HepG2 (cell line): ENCODE data around the gene ELAVL4. TPM values are rescaled to one million over a fixed set of nuclear protein-coding genes. Genes with fewer than 3 reads are reported as not detected.

Source experiments
- ATAC-seq: fragments of 200-7000 bp; cut with Tn5 transposase; 3 replicates; pipeline ENCODE4 v1.9.1; 2020; ENCODE audit warnings: mild to moderate bottlenecking, moderate library complexity
- BruUV-seq: library from RNA; stranded (reverse); fragments of 400-500 nt; replicated peaks from 2 replicates; lab custom pipeline; 2021; lab: Mats Ljungman, UMichigan
- CTCF ChIA-PET: fragments of 300-600 bp; formaldehyde crosslinking; extraction: SDS; loops from one replicate; lab custom pipeline; 2021; ENCODE audit warnings: low total read pairs, inconsistent platforms, low intra/inter-chr PET ratio; lab: Yijun Ruan, JAX
- POLR2A ChIA-PET: fragments of 350-600 bp; sonication (Branson Sonifier 250); formaldehyde crosslinking; loops from one replicate; lab custom pipeline; 2020; ENCODE audit warnings: antibody characterized with exemption, inconsistent platforms; lab: Yijun Ruan, JAX
- DNase-seq: peaks from one replicate; pipeline ENCODE4 v3.0.0-alpha.2; 2015; ENCODE audit warnings: low spot score
- FAIRE-seq: peaks from 3 replicates; lab custom pipeline; 2011; peaks lifted over from hg19 to GRCh38; lab: Jason Lieb, UNC
- H2AFZ ChIP-seq: one replicate; pipeline ENCODE4 v1.6.1; 2011; ENCODE audit warnings: low read length, inconsistent platforms
- H3K27ac ChIP-seq: fragments of 300-600 bp; 3 replicates; pipeline ENCODE4 v1.8.0; 2011; ENCODE audit warnings: mixed run types, mild to moderate bottlenecking, mixed read lengths, low read length, inconsistent platforms; ENCODE audit not compliant: insufficient read depth; ENCODE audit errors: extremely low read length
- H3K27me3 ChIP-seq, 2 experiments: fragments of 200-600 bp in 1 of 2; 2 replicates in 1 of 2; 3 replicates in 1 of 2; pipeline versions ENCODE4 v1.6.0 to v1.8.0; 2011; ENCODE audit warnings: low read length in 2 of 2, mild to moderate bottlenecking in 2 of 2, moderate library complexity in 2 of 2, inconsistent platforms in 1 of 2; ENCODE audit not compliant: insufficient read depth in 2 of 2, control insufficient read depth in 1 of 2
- H3K36me3 ChIP-seq, 2 experiments: fragments of 200-600 bp in 1 of 2; replicated peaks in 1 of 2; 2 replicates in 1 of 2; 3 replicates in 1 of 2; pipeline versions ENCODE4 v1.5.1 to v1.8.0; 2011; ENCODE audit warnings: low read length in 2 of 2, inconsistent platforms in 1 of 2; ENCODE audit not compliant: insufficient read depth in 2 of 2, control insufficient read depth in 1 of 2
- H3K4me1 ChIP-seq: 2 replicates; pipeline ENCODE4 v1.5.1; 2012; ENCODE audit warnings: low read length, inconsistent platforms; ENCODE audit not compliant: insufficient read depth
- H3K4me2 ChIP-seq: 2 replicates; pipeline ENCODE4 v1.6.0; 2011; ENCODE audit warnings: low read depth, low read length, inconsistent platforms
- H3K4me3 ChIP-seq, 3 experiments: fragments of 200-600 bp in 1 of 3; sonication (generic), shearing (Covaris generic) in 1 of 3; replicated peaks in 1 of 3; 2 replicates each; pipeline ENCODE4 v1.5.1; 2011 to 2016; ENCODE audit warnings: low read length in 3 of 3, inconsistent platforms in 2 of 3, low read depth in 2 of 3, mild to moderate bottlenecking in 2 of 3, control low read depth in 1 of 3, mixed read lengths in 1 of 3; ENCODE audit not compliant: insufficient read depth in 1 of 3
- H3K79me2 ChIP-seq: one replicate; pipeline ENCODE4 v1.6.1; 2011; ENCODE audit warnings: low read length, inconsistent platforms; ENCODE audit not compliant: insufficient read depth
- H3K9ac ChIP-seq: 2 replicates; pipeline ENCODE4 v1.6.0; 2011; ENCODE audit warnings: mild to moderate bottlenecking, low read depth, low read length, inconsistent platforms; ENCODE audit not compliant: insufficient read depth
- H3K9me3 ChIP-seq: 2 replicates; pipeline ENCODE4 v1.5.1; 2012; ENCODE audit warnings: mild to moderate bottlenecking, low read length
- H4K20me1 ChIP-seq: 2 replicates; pipeline ENCODE4 v1.6.0; 2011; ENCODE audit warnings: inconsistent platforms, mild to moderate bottlenecking, low read length, moderate library complexity; ENCODE audit not compliant: insufficient read depth
- NCOA2 ChIP-seq: sonication (generic); formaldehyde crosslinking; IDR thresholded peaks from 2 replicates; pipeline ENCODE4 v1.8.0; 2022; ENCODE audit warnings: inconsistent platforms
- ZFP37 ChIP-seq: sonication (generic); formaldehyde crosslinking; IDR thresholded peaks from 2 replicates; pipeline ENCODE4 v1.4.0; 2020; ENCODE audit warnings: missing genetic modification reagents, borderline replicate concordance
- ZNF775 ChIP-seq: sonication (generic); formaldehyde crosslinking; IDR thresholded peaks from 2 replicates; pipeline ENCODE4 v1.4.0; 2020; ENCODE audit warnings: missing genetic modification reagents, mild to moderate bottlenecking, moderate library complexity, borderline replicate concordance
- WGBS: methylation state at CpG from one replicate; pipeline ENCODE4 v1.1.6; 2017; ENCODE audit warnings: low lambda C conversion rate; 5-methylcytosine and 5-hydroxymethylcytosine counted together
- in situ Hi-C: cut with HindIII; loops from 2 replicates; pipeline ENCODE4 v1.10.0; 2017; ENCODE audit warnings: low pct_unique_long_range_greater_than_20kb; ENCODE audit not compliant: extremely low pct_ligation_motif_present
- intact Hi-C: fragments of 100-400 bp; cut with micrococcal nuclease; formaldehyde crosslinking; loops from one replicate; pipeline ENCODE4 v1.10.0; 2022; ENCODE audit not compliant: unreplicated experiment
- polyA plus RNA-seq, 8 experiments: library from polyadenylated mRNA; depleted of rRNA in 3 of 8; stranded (reverse) in 7 of 8; unstranded in 1 of 8; fragments of >200 nt; fragmentation: Illumina TruSeq in 4 of 8; extraction: Trizol in 4 of 8; gene quantifications; 2 replicates each; pipeline versions ENCODE4 v1.2.1 to v1.2.3, GENCODE V29; 2011 to 2016; ENCODE audit warnings: low read depth in 4 of 8, missing spikeins in 1 of 8, mixed read lengths in 1 of 8; ENCODE audit not compliant: insufficient read depth in 1 of 8
- total RNA-seq, 5 experiments: library from RNA; depleted of rRNA; stranded (reverse); fragments of >200 nt; fragmentation: Illumina TruSeq; extraction: Trizol; gene quantifications; 2 replicates each; pipeline ENCODE4 v1.2.3, GENCODE V29; 2016; ENCODE audit warnings: low read depth in 1 of 5
- TF ChIP-seq, protein P1 (sequence below): sonication (generic); formaldehyde crosslinking; IDR thresholded peaks from 2 replicates; pipeline ENCODE4 v1.4.0; 2020; ENCODE audit warnings: mild to moderate bottlenecking, missing genetic modification reagents, borderline replicate concordance
- TF ChIP-seq, protein P2 (sequence below): sonication (generic); formaldehyde crosslinking; IDR thresholded peaks from 2 replicates; pipeline ENCODE4 v1.4.0; 2020; ENCODE audit warnings: missing genetic modification reagents

ELAVL4 gene
- total and polyA plus RNA-seq, 2 of the 13 experiments (the other 11 are each of a cell fraction or from before 2014, with no cell fraction given): not detected

DNA sequence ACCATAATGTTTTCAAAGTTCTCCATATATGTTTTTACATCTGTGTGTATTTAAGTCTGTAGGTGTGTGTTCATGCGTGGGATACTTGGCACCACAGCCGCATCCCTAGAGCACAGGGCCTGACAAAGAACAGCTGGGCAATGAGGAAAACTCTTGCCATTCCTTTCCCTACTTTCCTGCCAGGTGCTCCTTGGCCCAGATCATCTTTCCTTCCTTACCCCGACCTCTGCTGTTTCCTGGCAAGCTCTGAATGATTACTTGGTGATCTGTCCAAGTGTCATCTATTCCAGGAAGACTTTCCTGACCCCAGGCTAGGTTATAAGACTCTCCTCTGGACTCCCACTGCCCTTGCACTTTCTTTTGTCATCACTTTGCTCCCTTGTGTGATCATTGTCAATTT is 123.6 kb downstream of the ELAVL4 start:
- no peak for FAIRE-seq
- no peaks in the 10 kb centered on the region for H3K36me3 ChIP-seq
- no peak overlapping the region for H3K4me2 ChIP-seq
- BruUV-seq: no TSS peak
- in situ Hi-C loops (no loop called here), intact Hi-C loops (no loop called here)
- no peaks in the 10 kb centered on the region for H3K27me3 ChIP-seq
- ATAC-seq: no peak
- 16% methylated on average over 3 of the region's 3 CpGs for WGBS
- POLR2A ChIA-PET: no interaction called here
- no peaks in the 10 kb centered on the region for H4K20me1 ChIP-seq
- H2AFZ ChIP-seq: no peak overlapping the region
- TF ChIP-seq NCOA2 (no peak), ZNF775 (no peak), ZFP37 (CRISPR knock-in tag) (no peak)
- TF ChIP-seq, protein P1, sequence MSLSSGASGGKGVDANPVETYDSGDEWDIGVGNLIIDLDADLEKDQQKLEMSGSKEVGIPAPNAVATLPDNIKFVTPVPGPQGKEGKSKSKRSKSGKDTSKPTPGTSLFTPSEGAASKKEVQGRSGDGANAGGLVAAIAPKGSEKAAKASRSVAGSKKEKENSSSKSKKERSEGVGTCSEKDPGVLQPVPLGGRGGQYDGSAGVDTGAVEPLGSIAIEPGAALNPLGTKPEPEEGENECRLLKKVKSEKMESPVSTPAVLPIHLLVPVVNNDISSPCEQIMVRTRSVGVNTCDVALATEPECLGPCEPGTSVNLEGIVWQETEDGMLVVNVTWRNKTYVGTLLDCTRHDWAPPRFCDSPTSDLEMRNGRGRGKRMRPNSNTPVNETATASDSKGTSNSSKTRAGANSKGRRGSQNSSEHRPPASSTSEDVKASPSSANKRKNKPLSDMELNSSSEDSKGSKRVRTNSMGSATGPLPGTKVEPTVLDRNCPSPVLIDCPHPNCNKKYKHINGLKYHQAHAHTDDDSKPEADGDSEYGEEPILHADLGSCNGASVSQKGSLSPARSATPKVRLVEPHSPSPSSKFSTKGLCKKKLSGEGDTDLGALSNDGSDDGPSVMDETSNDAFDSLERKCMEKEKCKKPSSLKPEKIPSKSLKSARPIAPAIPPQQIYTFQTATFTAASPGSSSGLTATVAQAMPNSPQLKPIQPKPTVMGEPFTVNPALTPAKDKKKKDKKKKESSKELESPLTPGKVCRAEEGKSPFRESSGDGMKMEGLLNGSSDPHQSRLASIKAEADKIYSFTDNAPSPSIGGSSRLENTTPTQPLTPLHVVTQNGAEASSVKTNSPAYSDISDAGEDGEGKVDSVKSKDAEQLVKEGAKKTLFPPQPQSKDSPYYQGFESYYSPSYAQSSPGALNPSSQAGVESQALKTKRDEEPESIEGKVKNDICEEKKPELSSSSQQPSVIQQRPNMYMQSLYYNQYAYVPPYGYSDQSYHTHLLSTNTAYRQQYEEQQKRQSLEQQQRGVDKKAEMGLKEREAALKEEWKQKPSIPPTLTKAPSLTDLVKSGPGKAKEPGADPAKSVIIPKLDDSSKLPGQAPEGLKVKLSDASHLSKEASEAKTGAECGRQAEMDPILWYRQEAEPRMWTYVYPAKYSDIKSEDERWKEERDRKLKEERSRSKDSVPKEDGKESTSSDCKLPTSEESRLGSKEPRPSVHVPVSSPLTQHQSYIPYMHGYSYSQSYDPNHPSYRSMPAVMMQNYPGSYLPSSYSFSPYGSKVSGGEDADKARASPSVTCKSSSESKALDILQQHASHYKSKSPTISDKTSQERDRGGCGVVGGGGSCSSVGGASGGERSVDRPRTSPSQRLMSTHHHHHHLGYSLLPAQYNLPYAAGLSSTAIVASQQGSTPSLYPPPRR (CRISPR knock-in tag): no peak
- TF ChIP-seq, protein P2, sequence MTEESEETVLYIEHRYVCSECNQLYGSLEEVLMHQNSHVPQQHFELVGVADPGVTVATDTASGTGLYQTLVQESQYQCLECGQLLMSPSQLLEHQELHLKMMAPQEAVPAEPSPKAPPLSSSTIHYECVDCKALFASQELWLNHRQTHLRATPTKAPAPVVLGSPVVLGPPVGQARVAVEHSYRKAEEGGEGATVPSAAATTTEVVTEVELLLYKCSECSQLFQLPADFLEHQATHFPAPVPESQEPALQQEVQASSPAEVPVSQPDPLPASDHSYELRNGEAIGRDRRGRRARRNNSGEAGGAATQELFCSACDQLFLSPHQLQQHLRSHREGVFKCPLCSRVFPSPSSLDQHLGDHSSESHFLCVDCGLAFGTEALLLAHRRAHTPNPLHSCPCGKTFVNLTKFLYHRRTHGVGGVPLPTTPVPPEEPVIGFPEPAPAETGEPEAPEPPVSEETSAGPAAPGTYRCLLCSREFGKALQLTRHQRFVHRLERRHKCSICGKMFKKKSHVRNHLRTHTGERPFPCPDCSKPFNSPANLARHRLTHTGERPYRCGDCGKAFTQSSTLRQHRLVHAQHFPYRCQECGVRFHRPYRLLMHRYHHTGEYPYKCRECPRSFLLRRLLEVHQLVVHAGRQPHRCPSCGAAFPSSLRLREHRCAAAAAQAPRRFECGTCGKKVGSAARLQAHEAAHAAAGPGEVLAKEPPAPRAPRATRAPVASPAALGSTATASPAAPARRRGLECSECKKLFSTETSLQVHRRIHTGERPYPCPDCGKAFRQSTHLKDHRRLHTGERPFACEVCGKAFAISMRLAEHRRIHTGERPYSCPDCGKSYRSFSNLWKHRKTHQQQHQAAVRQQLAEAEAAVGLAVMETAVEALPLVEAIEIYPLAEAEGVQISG (CRISPR knock-in tag): no peak
- H3K4me3 ChIP-seq: no peak overlapping the region
- peaks cover 18% of the 10 kb centered on the region; the same call in 1 of the 2 replicates for H3K9me3 ChIP-seq
- CTCF ChIA-PET: no interaction called here
- no peak overlapping the region for H3K27ac ChIP-seq
- no peak for DNase-seq
- no peak overlapping the region for H3K9ac ChIP-seq
- no peaks in the 10 kb centered on the region for H3K4me1 ChIP-seq
- no peaks in the 10 kb centered on the region for H3K79me2 ChIP-seq
